ENCODE measurements around the gene NACA. TPM values are rescaled to one million over a fixed set of nuclear protein-coding genes. Genes with fewer than 3 reads are reported as not detected.

NACA gene
- total and polyA plus RNA-seq, 7 donors = 1,056 to 2,405 (median 1,536) TPM

- TF ChIP-seq POLR2AphosphoS5 (IDR thresholded peaks at IDR 0.05) (no peak), POLR2A (IDR thresholded peaks at IDR 0.05) (no peak), CTCF (IDR thresholded peaks at IDR 0.05) (no peak), EP300 (IDR thresholded peaks at IDR 0.05) (no peak)
- intact Hi-C loops (cut with DNase I) = no loop called here
- Histone ChIP-seq H3K27ac (no peak overlapping the region), H3K4me1 (peaks cover 0 to 37% (median 29%) of the 10 kb centered on the region in 4 donors), H3K4me3 (no peak overlapping the region), H3K9me3 (no peaks in the 10 kb centered on the region), H3K27me3 (no peaks in the 10 kb centered on the region), H3K36me3 (peaks cover 11 to 69% (median 44%) of the 10 kb centered on the region in 4 donors)
- DNase-seq = no peak
- WGBS, 2 donors = 31 to 78% methylated on average over 4 of the region's 4 CpGs
Observed at GRCh38 chr12:56670836-56671235, 54.3 kb downstream of the NACA start.

GRCh38 chr12:56668197-56668457, 57.0 kb downstream of the NACA start:
- DNase-seq = no peak
- Histone ChIP-seq H3K27ac (no peak overlapping the region), H3K4me3 (no peak overlapping the region), H3K9me3 (no peaks in the 10 kb centered on the region), H3K27me3 (no peaks in the 10 kb centered on the region), H3K36me3 (peaks cover 11 to 96% (median 60%) of the 10 kb centered on the region in 4 donors), H3K4me1 (peaks cover 0 to 25% (median 20%) of the 10 kb centered on the region in 4 donors)
- 89 to 90% methylated on average over 2 of the region's 2 CpGs for WGBS, 2 donors
- intact Hi-C loops (cut with DNase I) = no loop called here
- no peak for TF ChIP-seq POLR2AphosphoS5 (IDR thresholded peaks at IDR 0.05)
- TF ChIP-seq CTCF (IDR thresholded peaks at IDR 0.05) = no peak
- no peak for TF ChIP-seq POLR2A (IDR thresholded peaks at IDR 0.05)
- no peak for TF ChIP-seq EP300 (IDR thresholded peaks at IDR 0.05)

Small RNA genes lying within 50 kb of the gene (small RNA-seq; reads per million reads assigned to genes)
- gene RN7SL809P = 0 reads per million in 3 donors

Other genes starting within 250 kb of the NACA start
- 1 to 10 TPM in 2 of 4 donors, under 1 TPM in 2; 0.66 to 3.5 (median 2.0) TPM for gene GLS2, start 237.1 kb downstream of the NACA start, total RNA-seq
- 1 to 10 TPM in 1 of 3 donors, not detected in 2; 1.2 TPM for gene GLS2, start 237.1 kb downstream of the NACA start, polyA plus RNA-seq
- gene RBMS2, start 203.5 kb downstream of the NACA start, total RNA-seq = 10 to 100 TPM; 20.6 to 33.0 (median 23.1) TPM
- 10 to 100 TPM in 1 of 3 donors, 1 to 10 TPM in 2; 8.4 to 12.3 (median 9.8) TPM for gene RBMS2, start 203.5 kb downstream of the NACA start, polyA plus RNA-seq
- gene BAZ2A, start 95.0 kb downstream of the NACA start, total RNA-seq = 10 to 100 TPM; 39.6 to 91.1 (median 46.8) TPM
- 10 to 100 TPM; 14.4 to 59.5 (median 25.4) TPM for gene BAZ2A, start 95.0 kb downstream of the NACA start, polyA plus RNA-seq
- gene ATP5F1B, start 79.3 kb downstream of the NACA start, total RNA-seq = 100 to 1,000 TPM; 414 to 487 (median 449) TPM
- gene ATP5F1B, start 79.3 kb downstream of the NACA start, polyA plus RNA-seq = 1,000 to 10,000 TPM in 2 of 3 donors, 100 to 1,000 TPM in 1; 899 to 1,730 (median 1,188) TPM
- 100 to 1,000 TPM in 3 of 4 donors, 10 to 100 TPM in 1; 92.8 to 156 (median 120) TPM for gene PTGES3, start 37.0 kb downstream of the NACA start, total RNA-seq
- 100 to 1,000 TPM; 179 to 209 (median 185) TPM for gene PTGES3, start 37.0 kb downstream of the NACA start, polyA plus RNA-seq
- 1 to 10 TPM; 3.9 to 7.5 (median 6.5) TPM for gene PRIM1, start 27.0 kb upstream of the NACA start, total RNA-seq
- 10 to 100 TPM in 1 of 3 donors, 1 to 10 TPM in 2; 2.4 to 11.0 (median 5.3) TPM for gene PRIM1, start 27.0 kb upstream of the NACA start, polyA plus RNA-seq
- gene HSD17B6, start 38.0 kb upstream of the NACA start, total RNA-seq = 10 to 100 TPM; 31.0 to 69.2 (median 55.8) TPM
- 1 to 10 TPM in 2 of 3 donors, under 1 TPM in 1; 0.92 to 3.5 (median 1.2) TPM for gene HSD17B6, start 38.0 kb upstream of the NACA start, polyA plus RNA-seq
- gene SDR9C7, start 209.1 kb upstream of the NACA start, total RNA-seq = under 1 TPM in 1 of 4 donors, not detected in 3; 0.55 TPM
- gene SDR9C7, start 209.1 kb upstream of the NACA start, polyA plus RNA-seq = under 1 TPM in 1 of 3 donors, not detected in 2; 0.03 TPM
- 1 to 10 TPM in 1 of 4 donors, under 1 TPM in 3; under 0.01 to 1.1 (median 0.38) TPM for gene RDH16, start 232.3 kb upstream of the NACA start, total RNA-seq
- gene RDH16, start 232.3 kb upstream of the NACA start, polyA plus RNA-seq = under 1 TPM in 1 of 3 donors, not detected in 2; 0.19 TPM